Superior temporal gyrus (tissue), 1 donor: Measurements from ENCODE around the gene TMEM208.
A peak's percentile ranks its signal among the peaks of the same experiment; 100 is the strongest.

Experiments
- DNase-seq: peaks from one replicate; pipeline ENCODE4 v3.0.0-alpha.2; 2016; ENCODE audit errors: extremely low spot score

TMEM208 gene

GRCh38 chr16:67249178-67250044 is 22.5 kb downstream of the TMEM208 start:
- peak; percentile 9 for DNase-seq

GRCh38 chr16:67250045-67250327 is 23.1 kb downstream of the TMEM208 start:
- DNase-seq, result no peak

DNA sequence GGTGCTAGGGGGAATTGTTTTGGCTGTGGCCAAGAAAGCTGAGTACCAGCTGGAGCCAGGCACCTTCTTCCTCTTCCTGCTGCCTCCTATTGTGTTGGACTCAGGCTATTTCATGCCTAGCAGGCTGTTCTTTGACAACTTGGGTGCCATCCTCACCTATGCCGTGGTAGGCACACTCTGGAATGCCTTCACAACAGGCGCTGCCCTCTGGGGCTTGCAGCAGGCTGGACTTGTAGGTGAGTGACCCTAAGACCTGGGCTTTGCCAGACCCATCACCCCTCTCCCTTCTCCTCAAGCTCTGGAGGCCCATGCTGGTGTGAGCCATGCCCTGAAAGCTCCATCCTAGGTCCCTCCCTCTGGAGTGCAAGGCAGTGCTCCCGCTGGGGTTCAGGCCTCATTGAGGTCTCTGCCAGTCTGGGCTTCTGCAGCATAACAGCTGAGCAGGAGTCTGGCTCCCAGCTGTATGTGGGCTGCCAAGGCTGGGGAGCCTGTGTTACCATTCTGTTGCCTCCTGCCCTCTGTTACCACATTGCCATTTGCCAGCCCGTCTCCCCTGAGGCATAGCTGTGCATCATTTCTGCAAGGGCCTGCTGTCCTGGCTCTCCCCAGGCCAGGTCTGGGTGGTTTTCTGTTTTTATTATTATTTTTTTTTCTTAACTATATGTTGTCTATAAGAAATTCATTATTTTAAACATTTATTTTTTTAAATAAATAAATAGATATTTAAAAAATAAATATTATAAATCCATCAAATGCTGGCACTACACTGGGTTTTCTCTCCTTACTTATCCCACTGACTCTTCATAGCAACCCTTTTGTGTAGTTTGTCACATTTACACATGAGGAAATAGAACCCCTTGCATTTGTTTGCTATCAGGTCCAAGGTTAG is 25.9 kb downstream of the TMEM208 start:
- no peak for DNase-seq

DNA sequence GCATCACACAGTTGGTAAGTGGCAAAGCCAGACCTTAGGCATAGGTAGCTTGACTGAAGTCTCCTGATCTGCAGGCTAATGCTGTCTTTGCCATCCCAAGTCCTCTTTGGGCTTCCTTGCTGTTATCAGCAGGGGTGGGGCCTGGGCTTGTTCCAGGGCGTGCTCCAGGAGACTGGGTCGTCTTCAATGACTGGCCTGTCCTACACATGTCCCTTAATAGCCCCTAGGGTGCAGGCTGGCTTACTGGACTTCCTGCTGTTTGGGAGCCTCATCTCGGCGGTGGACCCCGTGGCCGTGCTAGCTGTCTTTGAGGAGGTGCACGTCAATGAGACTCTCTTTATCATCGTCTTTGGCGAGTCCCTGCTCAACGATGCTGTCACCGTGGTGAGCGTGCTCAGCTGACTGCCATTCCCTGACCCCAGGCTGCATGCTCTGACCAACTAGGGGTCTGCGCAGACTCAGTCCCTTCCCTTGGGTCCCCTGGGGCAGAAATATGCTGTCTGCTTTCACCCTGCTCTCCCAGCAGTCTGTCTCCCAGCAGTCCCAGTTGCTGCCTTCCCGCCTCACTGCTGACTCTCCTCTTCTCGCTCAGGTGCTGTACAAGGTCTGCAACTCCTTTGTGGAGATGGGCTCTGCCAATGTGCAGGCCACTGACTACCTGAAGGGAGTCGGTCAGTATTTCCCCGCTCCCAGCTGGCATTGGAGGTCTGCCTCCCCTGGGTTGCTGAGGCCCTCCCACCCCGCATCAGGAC is 28.0 kb downstream of the TMEM208 start:
- DNase-seq, result no peak

DNA sequence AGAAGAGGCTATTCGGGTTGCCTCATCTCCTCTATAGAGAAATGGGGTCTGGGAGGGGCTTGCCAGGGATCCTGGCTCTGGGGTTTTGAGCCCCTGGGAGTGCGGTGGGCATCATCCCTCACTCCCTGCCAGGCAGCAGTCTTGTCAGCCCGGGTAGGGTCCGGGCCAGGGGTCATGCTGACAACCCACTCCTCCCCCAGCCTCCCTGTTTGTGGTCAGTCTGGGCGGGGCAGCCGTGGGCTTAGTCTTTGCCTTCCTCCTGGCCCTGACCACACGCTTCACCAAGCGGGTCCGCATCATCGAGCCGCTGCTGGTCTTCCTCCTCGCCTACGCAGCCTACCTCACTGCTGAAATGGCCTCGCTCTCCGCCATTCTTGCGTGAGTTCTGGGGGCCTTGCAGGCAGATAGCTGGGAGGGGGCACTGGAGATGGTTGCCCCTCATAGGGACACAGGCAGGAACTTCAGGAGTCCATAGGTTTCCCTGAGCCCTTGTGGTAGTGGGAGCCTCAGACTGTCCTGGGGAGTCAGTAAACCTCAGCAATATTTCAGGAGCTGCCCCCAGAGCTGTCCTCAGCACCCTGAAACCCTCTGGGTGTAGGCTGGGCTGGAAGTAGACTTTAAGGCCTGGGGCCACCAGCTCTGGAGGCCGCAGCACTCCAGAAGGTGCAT is 28.8 kb downstream of the TMEM208 start:
- DNase-seq, result no peak

DNA sequence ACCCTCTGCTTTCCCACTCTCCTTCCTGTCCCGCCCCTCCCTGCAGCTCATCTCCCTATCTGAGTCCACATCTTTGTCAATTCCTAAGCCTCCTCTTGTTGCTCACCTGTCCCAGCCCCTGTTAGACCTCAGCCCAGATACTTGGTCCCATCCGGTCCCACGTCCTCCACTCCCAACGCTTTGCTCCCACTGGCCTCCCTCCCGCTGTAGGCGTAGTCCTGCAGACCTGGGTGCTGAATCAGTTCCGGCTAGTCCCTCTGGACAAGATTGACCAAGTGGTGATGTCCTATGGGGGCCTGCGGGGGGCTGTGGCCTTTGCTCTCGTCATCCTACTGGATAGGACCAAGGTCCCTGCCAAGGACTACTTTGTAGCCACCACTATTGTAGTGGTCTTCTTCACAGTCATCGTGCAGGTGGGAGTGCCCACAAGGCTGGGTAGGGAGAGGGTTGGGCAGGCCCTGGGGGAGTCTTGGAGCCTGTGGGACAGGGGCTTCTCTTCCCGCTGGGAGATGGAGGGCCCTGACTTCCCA is 29.8 kb downstream of the TMEM208 start:
- DNase-seq, result no peak

DNA sequence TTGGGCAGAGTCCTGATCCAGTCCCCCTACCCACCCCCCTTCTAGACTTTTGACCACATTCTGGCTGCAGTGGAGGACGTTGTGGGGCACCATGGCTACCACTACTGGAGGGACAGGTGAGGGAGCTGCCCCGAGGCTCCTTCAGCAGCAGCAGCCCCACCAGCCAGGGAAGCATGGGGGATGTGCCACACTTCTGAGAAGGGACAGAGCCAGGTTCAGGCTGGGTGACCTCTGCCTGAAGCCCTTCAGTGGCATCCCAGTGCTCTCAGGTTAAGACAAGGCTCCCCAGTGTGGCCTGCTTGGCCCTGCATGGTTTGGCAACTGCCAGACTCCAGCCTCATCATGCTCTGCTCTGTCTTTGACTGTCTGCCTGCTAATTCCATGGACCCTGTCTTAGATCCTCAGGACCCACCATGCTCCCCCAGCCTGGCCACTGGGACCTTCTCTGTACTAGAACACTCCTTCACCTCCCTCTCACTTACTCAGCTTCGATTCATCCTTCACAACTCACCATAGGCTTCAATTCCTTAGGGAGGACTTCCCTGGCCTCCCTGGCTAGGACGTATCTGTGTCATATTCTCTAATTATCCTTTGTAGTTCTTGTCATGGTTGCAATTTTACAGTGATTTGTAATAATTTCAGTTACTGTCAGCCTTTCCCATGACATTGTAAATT is 30.7 kb downstream of the TMEM208 start:
- no peak for DNase-seq

GRCh38 chr16:67258161-67258835 is 31.4 kb downstream of the TMEM208 start:
- no peak for DNase-seq

- DNase-seq, result no peak
These were observed 32.8 kb downstream of the TMEM208 start for GRCh38 chr16:67259705-67260104.

DNA sequence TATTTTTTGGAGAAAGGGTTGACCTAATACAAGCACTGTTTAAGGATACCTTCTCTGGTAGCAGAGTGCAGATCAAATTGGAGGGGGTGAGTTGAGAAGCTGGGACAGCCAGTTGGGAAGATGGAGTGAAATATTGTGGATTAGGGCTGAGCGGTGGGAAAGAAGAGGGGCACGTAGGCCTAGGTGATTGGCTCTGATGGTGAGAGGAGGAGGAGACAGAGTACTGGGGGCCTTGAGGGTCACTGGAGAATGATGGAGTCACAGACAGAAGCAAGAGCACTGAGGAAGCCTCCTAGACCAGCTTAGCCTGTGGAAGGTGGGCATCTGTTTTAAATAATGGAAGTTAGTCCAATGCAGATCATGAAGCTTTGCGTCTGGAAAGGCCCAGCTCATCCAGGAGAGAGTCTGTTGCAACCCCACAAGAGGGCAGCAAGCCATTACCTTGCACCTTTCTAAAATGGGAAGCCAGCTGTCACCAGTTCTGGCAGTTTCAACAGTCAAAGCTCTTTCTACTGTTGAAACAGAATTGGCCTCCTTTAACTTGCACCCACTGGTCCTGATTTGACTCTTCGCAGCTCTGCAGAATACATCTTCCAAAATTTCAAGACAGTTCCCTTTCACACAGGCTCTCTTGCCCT is 33.6 kb downstream of the TMEM208 start:
- DNase-seq, result peak; percentile 26

DNA sequence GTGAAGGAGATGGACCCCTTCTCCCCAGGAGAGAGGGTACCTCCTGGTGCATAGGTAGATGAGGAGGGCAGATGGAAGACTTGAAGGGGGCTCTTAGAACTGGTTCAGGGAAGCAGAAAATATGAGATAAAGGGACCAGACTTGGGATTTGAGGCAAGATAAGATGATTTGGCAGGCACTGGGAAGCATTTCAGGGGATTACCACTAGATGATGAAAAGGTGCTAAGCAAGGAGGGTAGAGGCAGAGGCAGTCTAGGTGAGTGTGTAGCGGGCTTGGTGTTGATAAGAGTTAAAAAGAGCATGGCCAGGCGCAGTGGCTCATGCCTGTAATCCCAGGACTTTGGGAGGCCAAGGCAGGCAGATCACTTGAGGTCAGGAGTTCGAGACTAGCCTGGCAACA is 36.3 kb downstream of the TMEM208 start:
- no peak for DNase-seq

DNA sequence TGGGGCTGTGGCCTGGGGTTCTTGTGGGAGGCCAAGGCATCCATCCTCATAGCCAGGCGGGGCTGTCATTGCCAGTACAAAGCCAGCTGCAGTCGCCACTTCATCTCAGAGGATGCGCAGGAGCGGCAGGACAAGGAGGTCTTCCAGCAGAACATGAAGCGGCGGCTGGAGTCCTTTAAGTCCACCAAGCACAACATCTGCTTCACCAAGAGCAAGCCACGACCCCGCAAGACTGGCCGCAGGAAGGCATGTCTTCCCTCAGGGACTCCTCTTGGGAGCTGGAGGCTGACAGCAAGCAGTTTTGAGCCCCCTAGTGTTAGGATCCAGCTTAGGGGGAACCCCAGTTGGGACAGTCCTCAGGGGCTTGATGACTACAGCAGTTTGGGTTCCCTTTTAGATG is 37.3 kb downstream of the TMEM208 start:
- no peak for DNase-seq

DNA sequence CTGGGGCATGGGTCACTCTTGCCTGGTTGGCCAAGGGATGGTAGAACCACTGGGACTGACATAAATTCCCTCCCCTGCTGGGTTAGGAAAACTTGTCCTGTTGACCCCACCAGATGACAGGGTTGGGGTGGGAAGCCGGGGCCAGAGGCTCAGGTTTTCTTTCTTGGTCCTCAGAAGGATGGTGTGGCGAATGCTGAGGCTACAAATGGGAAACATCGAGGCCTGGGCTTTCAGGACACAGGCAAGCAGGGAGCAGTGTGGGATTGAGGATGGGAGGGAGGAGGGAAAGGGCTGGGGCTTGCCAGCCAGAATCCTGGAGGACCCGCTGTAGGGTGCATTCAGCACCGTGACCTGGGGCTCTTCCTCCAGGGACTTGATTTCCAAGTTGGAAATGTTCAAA is 37.9 kb downstream of the TMEM208 start:
- DNase-seq, result no peak

DNA sequence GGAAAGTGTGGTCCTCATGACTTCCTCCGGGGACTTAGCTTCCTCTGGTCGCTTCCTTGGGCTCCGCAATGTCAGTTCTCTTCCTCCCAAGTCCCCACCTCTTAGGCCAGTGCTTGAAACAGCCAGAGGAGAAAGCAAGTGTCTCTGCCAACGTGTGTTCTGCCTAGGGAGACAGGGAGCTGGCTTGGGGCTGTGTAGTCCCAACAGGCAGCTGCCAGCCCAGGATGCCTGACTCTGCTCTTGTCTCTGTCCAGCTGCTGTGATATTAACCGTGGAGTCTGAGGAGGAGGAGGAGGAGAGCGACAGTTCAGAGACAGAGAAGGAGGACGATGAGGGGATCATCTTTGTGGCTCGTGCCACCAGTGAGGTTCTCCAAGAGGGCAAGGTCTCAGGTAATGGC is 38.9 kb downstream of the TMEM208 start:
- DNase-seq, result no peak

- DNase-seq, result no peak
These were observed 41.2 kb downstream of the TMEM208 start for GRCh38 chr16:67268136-67268579.

DNA sequence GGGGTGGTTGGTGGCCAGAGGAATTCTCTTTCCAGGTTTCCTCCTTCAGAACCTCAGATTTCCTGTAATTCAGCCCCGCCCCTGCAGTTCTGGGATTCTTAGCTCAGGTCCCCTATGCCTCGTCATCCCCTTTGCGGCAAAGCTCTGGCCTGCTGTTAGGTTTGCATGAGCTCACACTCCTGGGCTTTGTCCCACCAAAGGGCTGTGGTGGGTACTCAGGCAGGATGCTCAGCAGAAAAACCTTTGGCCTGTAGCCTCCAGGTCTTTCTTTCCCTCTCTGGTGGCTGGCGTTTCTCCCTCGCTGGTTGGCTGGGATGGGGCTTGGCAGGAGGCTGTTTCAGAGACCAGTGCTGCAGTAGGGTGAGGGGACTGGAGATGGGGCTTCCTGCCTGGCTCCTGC is 42.8 kb downstream of the TMEM208 start:
- no peak for DNase-seq

GRCh38 chr16:67270931-67271338 is 44.0 kb downstream of the TMEM208 start:
- no peak for DNase-seq

GRCh38 chr16:67271446-67271845 is 44.5 kb downstream of the TMEM208 start:
- DNase-seq, result no peak

DNA sequence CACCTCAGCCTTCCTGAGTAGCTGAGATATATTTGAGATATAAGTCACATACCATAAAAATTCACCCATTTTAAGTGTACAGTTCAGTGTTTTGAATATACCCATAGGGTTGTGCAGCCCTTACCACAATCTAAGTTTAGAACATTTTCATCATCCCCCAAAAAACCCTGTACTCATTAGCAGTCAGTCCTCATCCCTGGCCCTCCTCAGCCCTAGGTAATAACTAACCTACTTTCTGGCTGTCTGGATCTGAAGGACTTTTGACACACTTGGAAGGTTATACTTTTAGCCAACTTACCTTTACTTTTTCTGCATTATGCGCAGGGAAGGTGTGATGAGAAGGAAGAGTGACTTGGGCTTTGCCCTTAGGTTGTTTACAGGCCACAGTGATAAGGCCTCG is 48.4 kb downstream of the TMEM208 start:
- no peak for DNase-seq
